ENCODE measurements around the gene MON2.

- TF ChIP-seq CTCF (conservative IDR thresholded peaks at IDR 0.05) = no peak
- no peak for TF ChIP-seq EZH2 (IDR thresholded peaks at IDR 0.05; ENCODE audit: low read depth)
These were observed 179.9 kb downstream of the MON2 start for GRCh38 chr12:62646566-62646965.
